Peyer's patch (tissue), 4 donors: Measurements from ENCODE around the gene TNFRSF8.

Source experiments
- CTCF ChIP-seq, 6 experiments: fragments of 450-650 bp in 4 of 6; fragments of 200-600 bp in 2 of 6; sonication (generic) in 1 of 6; IDR thresholded peaks; one replicate each; pipeline ENCODE4 v1.5.1; 2017 to 2019; ENCODE audit warnings: antibody characterized with exemption in 6 of 6, mild to moderate bottlenecking in 3 of 6, moderate library complexity in 1 of 6
- POLR2A ChIP-seq, 2 donors: fragments of 450-650 bp; IDR thresholded peaks; one replicate each; pipeline ENCODE4 v1.5.1; 2017; ENCODE audit warnings: antibody characterized with exemption in 2 of 2, mild to moderate bottlenecking in 2 of 2, moderate library complexity in 2 of 2

DNA sequence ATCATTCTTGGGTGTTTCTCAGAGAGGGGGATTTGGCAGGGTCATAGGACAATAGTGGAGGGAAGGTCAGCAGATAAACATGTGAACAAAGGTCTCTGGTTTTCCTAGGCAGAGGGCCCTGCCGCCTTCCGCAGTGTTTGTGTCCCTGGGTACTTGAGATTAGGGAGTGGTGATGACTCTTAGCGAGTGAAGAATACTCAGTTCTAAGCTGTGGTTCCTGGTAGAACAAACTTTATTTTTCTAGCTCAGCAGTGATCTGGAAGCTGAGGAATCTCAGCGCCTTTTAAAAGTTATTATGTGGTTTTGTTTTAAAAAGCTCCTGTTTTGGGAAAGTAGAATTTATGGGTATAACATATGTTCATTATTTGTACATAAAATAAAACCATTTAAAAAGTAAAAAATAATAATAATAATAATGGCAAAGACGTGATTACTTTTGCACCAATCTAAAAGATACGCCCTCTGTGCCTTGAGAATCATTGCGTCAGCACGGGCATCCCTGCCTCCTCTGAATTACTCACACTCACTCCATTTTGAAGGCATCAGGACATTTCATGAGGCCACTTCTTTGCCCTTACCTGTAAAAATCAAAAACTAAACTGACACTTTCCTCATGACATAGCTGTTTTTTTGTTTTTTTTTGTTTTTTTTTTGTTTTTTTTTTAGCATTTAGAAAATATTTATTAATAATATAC, 74.0 kb downstream of the TNFRSF8 start:
- no peak for TF ChIP-seq CTCF (IDR thresholded peaks at IDR 0.05)
- no peak for TF ChIP-seq POLR2A (IDR thresholded peaks at IDR 0.05)
